ENCODE measurements around the gene KCNMB1. TPM values are rescaled to one million over a fixed set of nuclear protein-coding genes. Genes with fewer than 3 reads are reported as not detected.

Gene KCNMB1, protein sequence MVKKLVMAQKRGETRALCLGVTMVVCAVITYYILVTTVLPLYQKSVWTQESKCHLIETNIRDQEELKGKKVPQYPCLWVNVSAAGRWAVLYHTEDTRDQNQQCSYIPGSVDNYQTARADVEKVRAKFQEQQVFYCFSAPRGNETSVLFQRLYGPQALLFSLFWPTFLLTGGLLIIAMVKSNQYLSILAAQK
- 1.8 TPM for polyA plus RNA-seq (2012; ENCODE audit: insufficient read depth, insufficient read length)

DNA sequence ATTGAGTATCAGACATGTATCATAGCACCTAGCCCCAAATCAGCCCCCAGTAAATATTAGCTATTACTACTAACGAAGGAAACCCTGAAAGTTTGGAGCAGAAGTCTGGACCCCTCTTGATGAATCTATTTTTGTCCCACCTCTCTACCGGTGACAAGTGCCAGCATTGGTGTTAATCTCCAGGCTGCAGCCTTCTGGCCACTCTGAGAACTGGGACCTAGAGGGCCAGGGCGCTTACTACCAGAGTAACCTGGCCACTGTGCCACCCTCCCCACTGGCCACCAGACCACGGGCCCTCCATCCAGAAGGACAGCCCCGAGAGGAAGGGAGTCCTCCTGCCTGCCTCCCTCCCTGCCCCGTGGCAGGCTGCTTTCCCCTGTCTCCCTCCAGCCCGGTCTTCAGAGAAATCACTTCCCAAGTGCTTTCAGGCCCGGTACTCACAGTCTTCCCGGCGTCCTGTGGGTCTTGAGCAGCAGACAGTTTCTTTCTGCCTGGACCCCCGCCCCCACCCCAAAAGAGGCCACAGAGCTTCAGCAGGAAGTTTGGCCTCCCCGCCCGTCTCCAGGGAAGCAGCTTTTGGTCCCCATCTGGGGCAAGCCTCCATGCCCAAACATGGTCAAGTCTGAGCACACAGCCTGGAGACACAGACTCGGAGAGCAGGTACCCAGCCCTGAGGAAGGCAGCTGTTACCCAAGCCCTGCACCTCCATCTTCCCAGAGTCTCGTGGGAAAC lies at the start of gene KCNMB1:
KCNMB1 (minus strand) TSS at position 550 of the 732 bp plus-strand sequence. CDS start 3,920 bp downstream, outside the sequence.
- H3K4me3 ChIP-seq (ENCODE audit: low read length) = no peak within 1 kb of the TSS
- DNase-seq (ENCODE audit: low read depth, low spot score) = no peak

DNA sequence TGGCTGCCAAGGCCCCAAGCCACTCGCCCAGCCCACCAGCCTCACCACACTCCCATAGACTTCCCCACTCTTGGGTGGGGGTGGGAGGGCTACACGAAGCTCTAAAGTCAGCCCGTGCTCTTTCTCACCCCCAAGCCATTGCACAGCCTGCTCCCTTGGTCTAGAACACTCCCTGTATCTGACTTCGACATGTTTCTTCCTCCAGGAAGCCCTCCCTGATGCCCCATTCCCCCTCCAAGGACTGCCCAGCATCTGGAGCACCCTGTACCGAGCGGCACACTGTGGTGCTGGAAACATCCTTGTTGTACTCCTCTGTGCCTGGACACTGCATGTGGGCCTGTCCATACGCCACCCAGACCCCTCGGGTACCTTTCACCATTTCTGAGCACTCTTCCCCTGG lies 49.4 kb upstream of the KCNMB1 start:
- DNase-seq (ENCODE audit: low read depth, low spot score) = no peak
- no peak overlapping the region for H3K4me3 ChIP-seq (ENCODE audit: low read length)

DNA sequence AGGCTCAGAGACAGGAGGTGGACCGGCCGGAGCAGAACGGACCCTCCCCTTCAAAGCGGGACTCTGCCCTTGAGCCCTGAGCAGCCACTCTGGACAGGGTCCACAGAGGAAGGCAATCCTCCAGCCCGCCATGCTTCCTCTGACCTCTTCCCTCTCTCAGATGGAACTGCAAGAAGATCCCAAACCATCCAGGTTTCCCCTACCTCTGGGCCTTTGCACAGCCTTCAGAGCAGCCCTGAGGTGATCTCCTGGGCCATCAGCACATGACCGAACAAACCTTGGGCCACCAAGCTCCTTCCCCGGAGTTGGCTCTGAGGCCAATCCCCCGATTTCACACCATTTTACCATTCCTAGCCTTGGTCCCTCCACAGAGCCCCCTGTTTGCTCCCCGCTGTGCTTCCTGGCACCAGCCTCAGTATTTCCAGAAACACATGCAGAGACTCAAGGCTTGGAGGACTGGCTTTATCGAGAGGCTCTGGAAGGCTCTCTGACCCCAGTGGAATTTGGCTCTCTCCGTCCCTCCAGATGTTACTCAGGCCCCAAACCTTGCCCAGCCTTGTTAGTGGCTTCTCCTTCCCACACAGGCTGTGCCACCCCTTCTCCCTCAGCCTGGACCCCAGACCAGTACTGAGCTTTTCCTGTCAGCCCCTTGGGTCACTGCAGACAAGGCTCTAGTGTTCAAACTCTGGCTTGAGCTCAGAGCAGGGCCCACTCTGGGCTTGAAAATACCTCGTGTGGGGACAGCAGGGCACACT lies 48.6 kb upstream of the KCNMB1 start:
- no peak overlapping the region for H3K4me3 ChIP-seq (ENCODE audit: low read length)
- no peak for DNase-seq (ENCODE audit: low read depth, low spot score)

DNA sequence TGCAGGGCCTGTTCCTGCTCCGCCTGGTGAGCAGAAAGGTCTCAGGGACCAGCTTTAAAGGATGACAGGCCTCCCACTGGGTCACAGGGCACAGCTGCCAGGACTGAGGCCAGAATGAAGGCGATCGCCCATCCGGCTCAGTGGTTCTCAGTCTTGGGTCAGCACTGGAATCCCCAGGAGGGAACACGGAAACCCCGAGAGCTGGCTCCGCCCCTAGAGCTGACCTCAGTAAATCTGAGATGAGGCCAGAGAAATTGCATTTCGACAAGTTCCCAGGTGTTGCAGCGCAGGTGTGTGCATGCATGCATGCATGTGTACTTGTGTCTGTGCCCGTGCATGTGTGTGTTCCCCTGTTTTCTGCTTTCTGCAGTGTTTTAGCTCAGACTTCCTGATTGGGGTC lies 47.2 kb upstream of the KCNMB1 start:
- no peak for DNase-seq (ENCODE audit: low read depth, low spot score)
- H3K4me3 ChIP-seq (ENCODE audit: low read length) = no peak overlapping the region

DNA sequence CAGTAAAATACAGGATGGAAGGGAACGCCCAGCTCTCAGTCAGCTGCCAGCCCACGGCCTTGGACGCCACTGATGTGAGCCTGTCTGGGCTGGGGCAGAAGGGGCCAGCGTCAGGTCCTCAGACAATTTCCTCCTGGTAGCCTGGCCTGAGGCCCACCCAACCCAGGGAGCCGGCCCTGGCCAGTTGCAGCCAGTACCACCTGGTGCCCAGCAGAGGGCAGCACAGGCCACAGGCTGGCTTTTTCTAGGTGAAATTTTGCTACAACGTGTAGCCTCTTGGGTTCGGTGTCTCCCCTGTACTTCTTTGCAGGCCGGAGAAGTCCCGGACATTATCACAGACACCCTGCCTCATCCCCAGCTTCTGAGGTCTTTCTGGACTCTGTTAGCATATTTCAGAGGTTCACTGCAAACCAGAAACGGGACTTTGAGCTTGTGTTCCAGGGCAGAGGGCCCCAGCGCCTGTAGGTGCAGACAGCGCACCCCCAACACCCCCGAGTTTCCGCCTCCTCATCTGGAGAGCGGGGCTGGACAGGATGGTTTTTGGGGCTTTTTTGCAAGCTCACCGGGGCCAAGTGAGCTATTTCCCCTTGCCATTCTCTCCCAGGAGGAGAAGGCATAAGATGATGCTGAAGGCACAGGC lies 45.9 kb upstream of the KCNMB1 start:
- H3K4me3 ChIP-seq (ENCODE audit: low read length) = no peak overlapping the region
- peak; percentile 35 for DNase-seq (ENCODE audit: low read depth, low spot score)

DNA sequence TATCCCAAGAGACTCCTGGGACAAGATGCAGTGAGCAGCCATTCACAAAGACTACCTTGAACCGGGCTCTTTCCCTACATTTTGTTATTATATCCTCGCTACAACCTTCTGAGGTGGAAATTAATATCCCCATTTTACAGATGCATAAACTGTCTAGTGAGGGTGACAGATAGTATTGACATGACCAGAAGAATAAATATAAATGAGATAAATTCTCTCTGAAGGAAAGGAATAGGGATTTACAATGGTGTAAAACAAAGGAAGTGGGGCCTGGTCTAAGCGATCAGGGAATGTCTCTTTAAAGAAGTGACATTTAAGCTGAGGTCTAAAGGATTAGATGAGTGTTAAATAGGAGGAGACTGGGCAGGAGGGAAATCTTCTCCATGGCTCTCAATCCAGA lies 43.5 kb upstream of the KCNMB1 start:
- no peak overlapping the region for H3K4me3 ChIP-seq (ENCODE audit: low read length)
- DNase-seq (ENCODE audit: low read depth, low spot score) = no peak

DNA sequence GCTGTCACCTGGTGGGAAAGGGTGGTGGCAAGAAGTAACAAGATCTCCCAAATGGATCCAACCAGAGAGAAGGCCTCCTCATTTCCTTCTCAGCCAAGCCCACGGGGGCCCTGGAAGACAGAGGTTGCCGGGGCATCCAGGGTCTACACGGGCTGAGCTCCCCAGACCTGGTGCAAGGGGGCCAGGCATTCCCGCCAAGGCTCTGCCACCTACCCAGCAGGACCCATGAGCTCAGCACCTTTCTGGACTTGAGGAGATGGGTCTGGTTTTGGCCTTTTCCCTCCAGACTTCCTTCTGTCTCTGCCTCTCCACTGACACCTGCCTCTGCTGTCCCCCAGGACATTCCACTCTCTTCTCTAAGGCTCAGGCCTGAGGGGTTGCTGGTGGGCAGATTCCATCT lies 42.4 kb upstream of the KCNMB1 start:
- DNase-seq (ENCODE audit: low read depth, low spot score) = no peak

DNA sequence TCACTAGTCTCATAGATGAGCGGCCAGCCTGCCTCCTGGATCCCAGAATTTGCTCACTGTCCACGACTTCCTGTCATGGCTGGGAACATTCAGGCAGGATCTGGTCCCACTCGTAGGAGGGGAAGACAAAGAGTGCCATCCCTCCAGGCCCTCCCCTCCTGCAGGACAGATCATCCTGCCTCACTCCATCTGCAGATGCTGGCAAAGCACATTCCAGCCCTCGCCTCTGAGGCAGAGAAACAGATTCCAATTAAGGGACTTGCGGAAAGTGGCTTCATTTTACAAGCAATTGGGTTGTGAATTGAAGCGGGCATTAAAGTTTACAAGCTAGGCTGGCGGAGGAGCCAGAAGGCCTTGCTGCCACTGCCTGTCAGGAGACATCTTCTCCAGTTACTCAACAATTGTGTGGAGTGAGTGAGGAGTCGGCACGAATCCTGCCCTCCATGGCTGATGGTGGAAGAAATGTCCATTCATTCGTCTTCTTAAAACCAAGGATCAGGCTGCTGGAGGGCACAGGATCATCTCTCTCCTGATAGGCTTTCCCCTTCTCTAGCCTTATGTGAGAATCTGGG lies 41.8 kb upstream of the KCNMB1 start:
- H3K4me3 ChIP-seq (ENCODE audit: low read length) = no peak overlapping the region
- DNase-seq (ENCODE audit: low read depth, low spot score) = no peak

More for the DNA sequence above, 42.4 kb upstream of the KCNMB1 start:
- no peak overlapping the region for H3K4me3 ChIP-seq (ENCODE audit: low read length)

DNA sequence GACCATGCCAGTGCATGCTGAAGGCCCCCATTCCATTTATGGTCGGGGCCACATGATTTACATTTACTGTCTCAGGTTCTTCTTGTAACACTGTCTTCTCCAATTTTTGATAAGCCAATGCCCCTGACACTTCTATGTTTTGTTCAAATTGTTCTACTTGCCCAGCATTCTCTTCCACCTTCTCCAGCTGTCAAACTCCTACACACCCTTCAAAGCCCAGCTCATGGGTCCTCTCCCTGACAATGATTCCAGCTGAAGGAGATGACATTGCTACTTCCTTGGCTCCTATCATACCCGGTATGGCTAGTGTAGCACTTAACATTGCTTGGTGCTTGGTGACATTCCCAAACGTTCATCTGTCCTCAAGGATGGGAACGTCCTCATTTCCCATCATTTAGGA lies 41.1 kb upstream of the KCNMB1 start:
- no peak overlapping the region for H3K4me3 ChIP-seq (ENCODE audit: low read length)
- DNase-seq (ENCODE audit: low read depth, low spot score) = no peak

DNA sequence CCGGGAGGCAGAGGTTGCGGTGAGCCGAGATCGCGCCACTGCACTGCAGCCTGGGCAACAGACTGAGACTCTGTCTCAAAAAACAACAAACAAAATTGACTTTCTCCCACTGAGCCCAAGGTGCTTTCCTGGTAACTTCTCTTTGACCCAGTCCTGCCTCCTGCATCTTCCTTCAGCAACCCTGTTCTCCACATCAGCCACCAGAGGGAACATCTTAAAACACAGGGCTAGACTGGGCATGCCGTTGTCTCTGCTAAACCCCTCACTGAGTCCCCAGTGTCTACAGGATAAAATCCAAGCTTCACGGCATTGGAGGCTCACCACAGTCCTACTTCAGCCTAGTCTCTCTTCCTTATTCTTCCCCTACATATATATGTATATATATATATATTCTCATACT lies 39.8 kb upstream of the KCNMB1 start:
- DNase-seq (ENCODE audit: low read depth, low spot score) = no peak
- H3K4me3 ChIP-seq (ENCODE audit: low read length) = no peak overlapping the region

DNA sequence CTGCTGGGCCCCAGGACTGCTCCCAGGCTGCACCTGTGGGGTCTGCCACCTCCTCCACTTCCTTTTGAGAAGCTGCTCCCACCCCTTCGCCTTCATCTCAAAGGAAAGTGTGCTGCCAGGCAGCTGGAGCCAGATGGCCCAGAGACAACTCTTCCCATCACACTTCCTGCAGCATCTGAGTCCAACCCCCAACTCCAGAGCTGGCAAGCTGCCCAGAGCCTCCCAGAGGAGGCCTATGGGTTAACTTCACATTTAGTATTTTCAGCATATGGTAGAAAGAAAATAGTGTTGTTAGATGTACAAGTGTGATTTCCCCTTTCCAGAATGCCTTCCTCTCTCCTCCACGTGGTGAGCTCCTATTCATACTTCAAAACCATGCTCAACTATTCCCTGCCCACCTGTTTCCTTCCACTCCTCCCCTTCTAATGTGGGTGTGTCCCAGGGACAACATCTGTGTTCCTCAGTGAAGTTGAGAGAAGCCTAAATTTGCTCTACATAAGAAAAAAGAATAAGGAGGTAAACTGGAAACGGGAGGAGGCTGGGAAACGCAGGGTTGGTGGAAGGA lies 38.6 kb upstream of the KCNMB1 start:
- no peak overlapping the region for H3K4me3 ChIP-seq (ENCODE audit: low read length)
- DNase-seq (ENCODE audit: low read depth, low spot score) = peak; percentile 54

DNA sequence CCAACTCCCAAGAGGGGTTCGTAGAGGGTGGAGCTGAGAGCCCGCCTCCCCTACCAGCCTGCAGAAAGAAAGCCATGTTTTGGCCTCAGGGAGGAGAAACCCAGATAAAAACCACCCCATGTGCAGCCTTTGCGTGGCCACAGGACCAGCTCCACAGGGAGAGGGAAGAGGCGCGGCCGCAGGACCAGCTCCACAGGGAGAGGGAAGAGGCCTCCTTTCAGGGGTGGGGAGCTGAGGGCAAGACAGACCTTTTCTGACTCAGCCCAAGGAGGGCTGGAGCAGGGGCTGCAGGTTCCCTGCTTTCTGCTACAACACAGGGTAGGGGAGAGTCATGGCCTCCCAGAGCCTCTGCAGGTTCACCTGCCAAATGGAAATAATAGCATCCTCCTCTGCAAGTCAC lies 37.6 kb upstream of the KCNMB1 start:
- no peak for DNase-seq (ENCODE audit: low read depth, low spot score)
- H3K4me3 ChIP-seq (ENCODE audit: low read length) = no peak overlapping the region

DNA sequence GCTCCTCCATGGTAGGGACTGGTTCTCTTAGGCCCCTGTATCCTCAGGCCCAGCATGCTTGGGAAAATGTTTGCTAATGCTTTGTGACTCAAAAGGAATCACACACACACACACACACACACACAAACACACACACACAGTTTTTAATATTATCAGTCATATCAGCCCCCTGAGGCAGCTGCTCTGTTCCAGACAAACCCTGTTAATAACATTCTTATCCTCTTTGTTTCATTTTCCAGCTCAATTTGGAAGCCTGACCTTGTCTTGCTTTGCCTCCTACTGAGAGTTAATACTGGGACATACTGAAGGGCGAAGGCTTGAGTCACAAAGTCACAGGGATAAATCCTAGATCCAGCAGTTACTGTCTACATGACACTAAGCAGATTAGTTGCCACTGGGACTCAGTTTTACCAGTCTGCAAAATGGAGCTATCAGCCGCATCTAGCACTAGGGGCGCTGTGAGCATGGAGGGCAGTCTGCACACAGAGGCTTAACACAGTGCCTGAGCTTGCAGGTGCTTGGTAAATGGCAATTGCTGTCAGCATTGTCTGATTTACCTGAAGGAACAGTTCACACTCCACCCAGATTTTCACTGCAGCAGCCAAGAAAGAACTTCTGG lies 37.1 kb upstream of the KCNMB1 start:
- DNase-seq (ENCODE audit: low read depth, low spot score) = peak; percentile 42
- H3K4me3 ChIP-seq (ENCODE audit: low read length) = no peak overlapping the region

DNA sequence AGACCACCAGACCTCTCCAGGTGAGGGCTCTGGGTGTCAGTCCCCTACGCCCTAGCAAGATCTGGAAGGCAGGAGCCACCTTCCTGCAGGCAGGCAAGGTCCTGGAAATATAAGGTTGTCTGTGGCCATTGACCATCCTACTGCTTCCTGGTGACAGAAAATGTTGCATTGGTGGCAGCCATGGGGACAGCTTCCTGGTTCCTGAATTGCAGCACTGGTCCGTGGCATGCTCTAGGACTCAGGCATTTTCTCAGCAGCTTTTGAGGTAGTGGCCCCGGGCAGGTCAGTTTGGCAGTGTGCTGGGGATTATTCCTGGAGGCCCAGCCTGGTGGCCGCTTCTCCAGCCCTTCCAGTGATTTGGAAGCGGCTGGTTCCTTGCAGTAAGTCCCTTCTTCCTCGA lies 36.6 kb upstream of the KCNMB1 start:
- DNase-seq (ENCODE audit: low read depth, low spot score) = no peak
- no peak overlapping the region for H3K4me3 ChIP-seq (ENCODE audit: low read length)

DNA sequence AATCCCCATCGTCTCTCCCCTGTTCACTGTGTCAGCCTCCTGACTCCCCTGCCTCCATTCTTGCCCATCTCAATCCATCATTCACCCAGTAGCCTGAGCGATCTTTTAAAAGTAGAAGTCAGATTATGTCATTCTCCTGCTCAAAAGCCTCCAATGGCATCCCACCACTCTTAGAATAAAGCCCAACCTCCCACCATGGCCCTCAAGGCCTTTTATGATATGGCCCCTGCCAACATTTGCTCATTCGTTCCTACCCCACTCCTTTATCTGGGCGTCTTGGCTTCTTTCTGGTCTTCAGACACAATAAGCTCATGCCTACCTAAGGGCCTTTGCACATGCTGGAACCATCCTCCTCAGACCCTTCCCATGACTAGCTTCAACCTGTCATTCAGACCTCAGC lies 35.5 kb upstream of the KCNMB1 start:
- no peak overlapping the region for H3K4me3 ChIP-seq (ENCODE audit: low read length)
- no peak for DNase-seq (ENCODE audit: low read depth, low spot score)

DNA sequence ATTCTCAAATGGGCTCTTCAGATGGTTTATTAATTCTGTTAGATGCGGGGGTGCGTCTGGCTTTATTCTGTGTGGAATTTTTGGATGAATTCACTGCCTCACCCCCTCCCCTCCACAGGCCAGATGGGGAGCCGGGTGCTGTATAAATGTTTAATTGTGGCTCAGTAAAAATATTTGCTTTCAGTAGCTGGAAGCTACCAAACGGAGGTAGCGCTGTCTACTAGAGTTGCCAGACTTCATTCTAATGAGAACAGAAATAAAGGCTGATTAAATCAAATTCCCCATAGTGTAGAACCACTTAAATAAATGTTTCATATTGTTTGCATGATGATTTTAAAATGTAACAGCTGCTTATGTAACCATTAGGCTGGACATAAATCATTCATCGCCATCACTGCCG lies 34.5 kb upstream of the KCNMB1 start:
- no peak for DNase-seq (ENCODE audit: low read depth, low spot score)

DNA sequence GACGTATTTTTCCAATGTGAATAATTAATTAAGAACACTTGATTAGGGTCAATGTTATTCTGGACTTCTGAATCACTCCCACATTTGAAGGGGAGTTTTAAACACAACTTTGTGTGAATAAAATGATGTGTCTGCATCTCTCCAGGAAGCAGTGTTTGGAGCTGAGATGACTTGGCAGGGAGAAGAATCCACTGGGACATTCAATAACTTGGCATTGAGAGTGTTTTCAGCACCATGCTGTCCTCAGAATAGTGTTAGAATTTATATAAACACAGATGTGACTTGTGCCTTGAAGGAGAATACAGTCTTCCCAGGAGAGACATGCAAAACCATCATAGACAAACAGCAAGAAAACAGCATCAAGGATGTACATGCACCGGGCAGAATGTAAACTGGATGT lies 32.7 kb upstream of the KCNMB1 start:
- no peak overlapping the region for H3K4me3 ChIP-seq (ENCODE audit: low read length)

More for the DNA sequence above, 34.5 kb upstream of the KCNMB1 start:
- H3K4me3 ChIP-seq (ENCODE audit: low read length) = no peak overlapping the region

DNA sequence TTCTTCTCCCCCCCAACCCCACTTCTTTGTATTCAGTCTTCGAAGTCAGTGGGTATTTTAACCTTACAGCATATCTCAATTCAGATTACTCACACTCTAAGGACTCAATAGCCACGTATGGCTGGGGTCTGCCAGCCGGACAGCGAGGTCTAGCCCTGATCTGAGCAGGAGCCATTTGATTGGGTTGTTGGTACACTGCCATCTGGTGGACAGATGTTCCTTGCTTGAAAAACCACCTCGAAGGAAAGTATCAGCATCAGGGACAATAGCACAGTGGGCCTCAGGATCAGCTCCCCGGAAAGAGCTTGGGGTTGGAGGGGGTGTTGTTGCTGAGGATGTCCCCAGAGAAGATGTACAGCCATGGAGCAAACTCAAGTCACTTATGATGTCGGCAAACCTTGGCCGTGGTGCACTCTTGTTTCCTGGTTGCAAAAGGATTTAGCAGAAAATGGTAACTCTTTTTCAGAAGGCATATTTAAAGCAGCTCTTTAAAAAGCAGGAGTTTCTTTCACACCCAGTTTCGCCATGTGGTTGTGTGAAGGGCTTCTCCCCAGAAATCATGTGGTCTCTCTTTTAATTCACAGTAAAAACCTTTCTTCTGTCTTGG lies 31.7 kb upstream of the KCNMB1 start:
- H3K4me3 ChIP-seq (ENCODE audit: low read length) = no peak overlapping the region
- DNase-seq (ENCODE audit: low read depth, low spot score) = peak; percentile 59

More for the DNA sequence above, 32.7 kb upstream of the KCNMB1 start:
- DNase-seq (ENCODE audit: low read depth, low spot score) = no peak
